T-helper 1 cell treated with Interleukin-12 subunit alpha and Interleukin-12 subunit beta and Interleukin-4 antibody, amounts not matched to agents 30 ng/mL and 1 ng/mL, for 36 hours (primary cell): ENCODE measurements around the gene SRSF10. TPM values are rescaled to one million over a fixed set of nuclear protein-coding genes. Genes with fewer than 3 reads are reported as not detected.
"Not testable (repeated sequence)": the region's sequence is repeated elsewhere in the genome, so short reads cannot be mapped to it uniquely, and the experiment has no call there.

ENCODE experiments used
- intact Hi-C: fragments of 100-400 bp; cut with micrococcal nuclease; formaldehyde crosslinking; loops from one replicate; pipeline ENCODE4 v1.15.1; 2024
- total RNA-seq: library from RNA; stranded (reverse); gene quantifications from 2 replicates; pipeline ENCODE4 v1.2.3, GENCODE V29; 2022

The SRSF10 gene
- total RNA-seq: 199 and 203 TPM in 2 replicates

- intact Hi-C loops: loop anchor here (1.0 to 10.0 kb wide), 13 partner anchors 21 to 1265 kb away; partner anchors contain the start of genes ELOA, FUCA1, GALE and HMGCL
Measured at GRCh38 chr1:23979881-23980727, at the start of gene SRSF10. TSS of gene SRSF10 (minus strand) at chr1:23980327. CDS start at chr1:23980255, 72 bp downstream.

- intact Hi-C loops: loop anchor here (1.0 to 2.0 kb wide), 4 partner anchors 47 to 256 kb away; partner anchors contain the start of genes PNRC2 and SRSF10
Measured at GRCh38 chr1:24027838-24028468, 47.8 kb upstream of the SRSF10 start.

GRCh38 chr1:24022581-24023361 is 42.6 kb upstream of the SRSF10 start:
- intact Hi-C loops: no loop called here

- intact Hi-C loops: no loop called here
Measured at GRCh38 chr1:24021403-24022266, 41.5 kb upstream of the SRSF10 start.

- intact Hi-C loops: no loop called here
Measured at GRCh38 chr1:24020470-24020869, 40.3 kb upstream of the SRSF10 start.

GRCh38 chr1:24020025-24020424 is 39.9 kb upstream of the SRSF10 start:
- intact Hi-C loops: no loop called here

GRCh38 chr1:24018611-24019580 is 38.8 kb upstream of the SRSF10 start:
- intact Hi-C loops: no loop called here

GRCh38 chr1:24015221-24016210 is 35.4 kb upstream of the SRSF10 start:
- intact Hi-C loops: no loop called here

- intact Hi-C loops: not testable (repeated sequence)
Measured at GRCh38 chr1:24012878-24013277, 32.8 kb upstream of the SRSF10 start.

GRCh38 chr1:24010650-24011049 is 30.5 kb upstream of the SRSF10 start:
- intact Hi-C loops: no loop called here

GRCh38 chr1:24009406-24009805 is 29.3 kb upstream of the SRSF10 start:
- intact Hi-C loops: no loop called here

- intact Hi-C loops: not testable (repeated sequence)
Measured at GRCh38 chr1:24008574-24009184, 28.6 kb upstream of the SRSF10 start.

- intact Hi-C loops: no loop called here
Measured at GRCh38 chr1:24007079-24007478, 27.0 kb upstream of the SRSF10 start.

GRCh38 chr1:24005163-24005562 is 25.0 kb upstream of the SRSF10 start:
- intact Hi-C loops: no loop called here

GRCh38 chr1:24004132-24004531 is 24.0 kb upstream of the SRSF10 start:
- intact Hi-C loops: no loop called here

- intact Hi-C loops: no loop called here
Measured at GRCh38 chr1:24003331-24003972, 23.3 kb upstream of the SRSF10 start.

GRCh38 chr1:24002695-24003094 is 22.6 kb upstream of the SRSF10 start:
- intact Hi-C loops: no loop called here
